SK-N-SH (cell line): Measurements from ENCODE around the gene OSGEP. TPM values are rescaled to one million over a fixed set of nuclear protein-coding genes. Genes with fewer than 3 reads are reported as not detected.

Experiments used
- CTCF ChIA-PET: fragments of 300-600, 350-600 bp; formaldehyde crosslinking; extraction: SDS; loops from one replicate; lab custom pipeline; 2021; lab: Yijun Ruan, JAX
- POLR2A ChIA-PET: fragments of 350-600 bp; sonication (Branson Sonifier 250); formaldehyde crosslinking; extraction: SDS; loops from one replicate; lab custom pipeline; 2020; ENCODE audit warnings: antibody characterized with exemption, inconsistent platforms; lab: Yijun Ruan, JAX
- DNase-seq: peaks from one replicate; pipeline ENCODE4 v3.0.0; 2012
- H2AFZ ChIP-seq: fragments of 200-600 bp; sonication (generic); 2 replicates; pipeline ENCODE4 v1.8.1; 2016; ENCODE audit warnings: antibody characterized with exemption, mild to moderate bottlenecking, low read depth
- H3F3A ChIP-seq: fragments of 200-600 bp; sonication (generic); replicated peaks from 2 replicates; pipeline ENCODE3; 2016; ENCODE audit warnings: antibody characterized with exemption, mild to moderate bottlenecking; ENCODE audit not compliant: insufficient read depth
- H3K27ac ChIP-seq, 2 experiments: fragments of 200-500 bp in 1 of 2; fragments of 200-600 bp in 1 of 2; sonication (Bioruptor generic) in 1 of 2; sonication (generic), shearing (Covaris generic) in 1 of 2; 2 replicates each; pipeline versions ENCODE4 v1.5.1 to v1.6.1; 2014 to 2016; ENCODE audit warnings: low read depth in 2 of 2, inconsistent platforms in 1 of 2, low read length in 1 of 2, mild to moderate bottlenecking in 1 of 2, mixed read lengths in 1 of 2
- H3K27me3 ChIP-seq: fragments of 200-600 bp; sonication (generic), shearing (Covaris generic); 2 replicates; pipeline ENCODE4 v1.6.1; 2016; ENCODE audit warnings: mixed run types; ENCODE audit not compliant: insufficient read depth
- H3K36me3 ChIP-seq, 2 experiments: fragments of 200-500 bp in 1 of 2; fragments of 200-600 bp in 1 of 2; sonication (Bioruptor generic) in 1 of 2; sonication (generic) in 1 of 2; replicated peaks in 1 of 2; 2 replicates each; pipeline versions ENCODE3 to v1.5.1; 2014 to 2016; ENCODE audit warnings: low read length in 1 of 2, mild to moderate bottlenecking in 1 of 2; ENCODE audit not compliant: insufficient read depth in 2 of 2, control insufficient read depth in 1 of 2
- H3K4me1 ChIP-seq, 2 experiments: fragments of 200-500 bp in 1 of 2; fragments of 200-600 bp in 1 of 2; sonication (Bioruptor generic) in 1 of 2; sonication (generic), shearing (Covaris generic) in 1 of 2; 2 replicates each; pipeline versions ENCODE4 v1.5.1 to v1.6.1; 2014 to 2016; ENCODE audit warnings: low read depth in 1 of 2, low read length in 1 of 2, mixed run types in 1 of 2; ENCODE audit not compliant: insufficient read depth in 2 of 2, control insufficient read depth in 1 of 2
- H3K4me2 ChIP-seq: fragments of 200-600 bp; sonication (generic), shearing (Covaris generic); 2 replicates; pipeline ENCODE4 v1.6.1; 2017; ENCODE audit warnings: mixed run types
- H3K4me3 ChIP-seq, 2 experiments: fragments of 200-500 bp in 1 of 2; fragments of 200-600 bp in 1 of 2; sonication (Bioruptor generic) in 1 of 2; sonication (generic), shearing (Covaris generic) in 1 of 2; 2 replicates each; pipeline versions ENCODE4 v1.5.1 to v1.8.1; 2014 to 2016; ENCODE audit warnings: low read depth in 2 of 2, inconsistent platforms in 1 of 2, low read length in 1 of 2, mild to moderate bottlenecking in 1 of 2, mixed read lengths in 1 of 2, moderate library complexity in 1 of 2
- H3K79me2 ChIP-seq: fragments of 200-600 bp; sonication (generic); 2 replicates; pipeline ENCODE4 v1.8.1; 2017; ENCODE audit warnings: mild to moderate bottlenecking; ENCODE audit not compliant: insufficient read depth
- H3K9ac ChIP-seq: fragments of 200-600 bp; sonication (generic); 2 replicates; pipeline ENCODE4 v1.6.1; 2017; ENCODE audit warnings: mixed run types
- H3K9me2 ChIP-seq: fragments of 200-600 bp; sonication (generic); 2 replicates; pipeline ENCODE4 v1.6.1; 2017; ENCODE audit warnings: mixed run types
- H3K9me3 ChIP-seq: fragments of 200-600 bp; sonication (generic); 2 replicates; pipeline ENCODE4 v1.6.1; 2017; ENCODE audit warnings: mixed run types, mild to moderate bottlenecking, moderate library complexity
- H4K20me1 ChIP-seq: fragments of 200-600 bp; sonication (generic); 2 replicates; pipeline ENCODE4 v1.6.1; 2017; ENCODE audit warnings: mild to moderate bottlenecking, mixed run types; ENCODE audit not compliant: insufficient read depth
- CHD2 ChIP-seq: fragments of 150-350 bp; IDR thresholded peaks from 2 replicates; pipeline ENCODE4 v1.6.1; 2018; ENCODE audit warnings: low read length; ENCODE audit not compliant: partially characterized antibody
- ELF1 ChIP-seq: IDR thresholded peaks from 2 replicates; pipeline ENCODE4 v1.4.0; 2012
- EP300 ChIP-seq, 2 experiments: IDR thresholded peaks; 2 replicates each; pipeline versions ENCODE4 v1.4.0 to v1.6.1; 2012; ENCODE audit warnings: borderline replicate concordance in 1 of 2, low read depth in 1 of 2, low read length in 1 of 2
- FOXJ3 ChIP-seq: sonication (generic); formaldehyde crosslinking; IDR thresholded peaks from 2 replicates; pipeline ENCODE4 v1.5.1; 2020; ENCODE audit warnings: mild to moderate bottlenecking, missing genetic modification reagents
- FOXM1 ChIP-seq: IDR thresholded peaks from 2 replicates; pipeline ENCODE4 v1.4.0; 2012; ENCODE audit warnings: low read depth, mild to moderate bottlenecking
- GABPA ChIP-seq: IDR thresholded peaks from 2 replicates; pipeline ENCODE4 v1.4.0; 2012; ENCODE audit warnings: low read depth, mild to moderate bottlenecking
- GATA2 ChIP-seq: sonication (generic); formaldehyde crosslinking; IDR thresholded peaks from 2 replicates; pipeline ENCODE4 v1.5.0; 2020; ENCODE audit warnings: mild to moderate bottlenecking, missing genetic modification reagents
- MEF2A ChIP-seq: IDR thresholded peaks from 2 replicates; pipeline ENCODE4 v1.4.0; 2012; ENCODE audit warnings: low read depth, borderline replicate concordance
- MXI1 ChIP-seq: IDR thresholded peaks from 2 replicates; pipeline ENCODE4 v1.6.1; 2012; ENCODE audit warnings: mild to moderate bottlenecking, low read depth, low read length, improper control_type of control experiment
- NRF1 ChIP-seq: IDR thresholded peaks from 2 replicates; pipeline ENCODE4 v1.6.1; 2012; ENCODE audit warnings: low read depth, mild to moderate bottlenecking, low read length
- RCOR1 ChIP-seq: fragments of 150-350 bp; IDR thresholded peaks from 2 replicates; pipeline ENCODE4 v1.6.1; 2017; ENCODE audit warnings: antibody characterized with exemption, low read length
- RXRA ChIP-seq: IDR thresholded peaks from 2 replicates; pipeline ENCODE4 v1.4.0; 2012; ENCODE audit warnings: low read depth, mild to moderate bottlenecking, borderline replicate concordance
- SMC3 ChIP-seq: IDR thresholded peaks from 2 replicates; pipeline ENCODE4 v1.6.1; 2012; ENCODE audit warnings: low read depth, low read length, improper control_type of control experiment
- TEAD4 ChIP-seq: IDR thresholded peaks from 2 replicates; pipeline ENCODE4 v1.4.0; 2012; ENCODE audit warnings: mild to moderate bottlenecking, borderline replicate concordance; ENCODE audit not compliant: insufficient read depth
- USF2 ChIP-seq: fragments of 150-350 bp; IDR thresholded peaks from 2 replicates; pipeline ENCODE4 v1.6.1; 2017; ENCODE audit warnings: antibody characterized with exemption, low read length, low read depth, borderline replicate concordance
- YY1 ChIP-seq: IDR thresholded peaks from 2 replicates; pipeline ENCODE4 v1.4.0; 2012; ENCODE audit warnings: low read depth, mild to moderate bottlenecking
- WGBS: methylation state at CpG from one replicate; pipeline ENCODE4 v1.1.6; 2017; ENCODE audit warnings: low lambda C conversion rate; 5-methylcytosine and 5-hydroxymethylcytosine counted together
- polyA plus RNA-seq, 3 experiments: library from polyadenylated mRNA; depleted of rRNA; stranded (reverse); fragments of >200 nt; gene quantifications; 2 replicates each; pipeline ENCODE4 v1.2.3, GENCODE V29; 2012

Gene OSGEP
- polyA plus RNA-seq, 1 of the 3 experiments (the other 2 are of a cell fraction), result 32.9 TPM

DNA sequence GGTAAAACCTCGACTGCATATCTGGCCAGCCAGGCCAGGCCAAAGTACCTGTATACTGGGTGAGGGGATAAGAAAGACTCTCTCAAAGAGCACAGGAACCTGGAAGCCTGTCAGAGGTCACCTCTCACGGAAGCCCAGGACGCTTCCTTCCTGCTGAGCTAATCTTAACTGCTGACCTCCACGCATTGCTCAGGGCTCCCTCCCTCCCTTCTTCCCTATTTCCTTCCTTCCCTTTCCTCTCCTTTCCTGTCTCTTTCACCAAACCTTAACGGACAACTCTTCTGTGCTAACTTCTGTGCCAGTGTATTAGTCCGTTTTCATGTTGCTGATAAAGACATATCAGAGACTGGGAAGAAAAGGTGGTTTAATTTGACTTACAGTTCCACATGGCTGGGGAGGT, 36.0 kb upstream of the OSGEP start:
- DNase-seq, result no peak
- no peak overlapping the region for H3K27ac ChIP-seq

DNA sequence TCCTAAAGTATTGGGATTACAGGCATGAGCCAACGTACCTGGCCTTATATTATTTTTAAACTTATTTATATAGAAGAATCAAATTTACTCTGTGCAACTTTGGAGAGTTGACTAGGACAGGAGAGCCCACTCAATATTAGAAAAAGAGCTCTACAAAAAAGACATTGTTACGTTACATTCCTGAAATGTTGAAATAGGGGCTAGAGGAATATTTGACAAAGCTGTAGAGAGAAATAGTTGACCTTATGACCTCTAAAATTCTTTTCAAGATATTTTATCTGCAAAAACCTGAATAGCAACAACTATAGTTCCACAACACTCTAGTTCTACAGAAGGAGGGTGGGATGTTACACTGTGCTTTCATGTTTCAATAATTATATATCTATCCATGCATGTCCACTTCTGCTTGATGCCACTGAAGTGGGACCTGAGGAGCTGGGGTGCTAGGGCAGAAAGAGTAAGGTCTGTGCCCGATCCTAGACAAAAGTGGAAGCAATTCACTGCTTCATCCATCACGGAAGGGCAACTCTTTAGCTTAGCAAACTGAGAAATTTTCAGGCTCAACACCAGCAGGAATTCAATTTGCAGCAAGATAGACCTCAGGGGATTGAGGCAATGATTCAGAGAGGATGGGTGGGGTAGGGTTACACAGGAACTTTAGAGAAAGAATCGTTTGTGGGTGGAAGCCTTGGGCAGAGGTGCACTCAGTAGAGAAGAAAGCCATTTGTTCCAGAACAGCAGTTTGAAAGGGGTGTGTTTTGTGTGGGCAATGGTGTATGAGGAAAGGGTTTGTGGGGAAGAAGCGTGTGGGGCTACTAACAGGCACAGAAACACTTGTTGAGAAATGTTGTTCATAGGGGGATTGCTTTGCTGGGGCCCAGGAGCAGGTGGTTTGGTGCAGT, 34.7 kb upstream of the OSGEP start:
- TF ChIP-seq GATA2, result no peak
- TF ChIP-seq GABPA, result no peak
- TF ChIP-seq ELF1, result no peak
- no peak for TF ChIP-seq MXI1
- no peak for TF ChIP-seq EP300 (IDR thresholded peaks at IDR 0.05; ENCODE audit: borderline replicate concordance in 1 of 2, low read depth in 1 of 2, low read length in 1 of 2)
- TF ChIP-seq RXRA, result no peak
- POLR2A ChIA-PET, result no interaction called here

More for the DNA sequence above, 36.0 kb upstream of the OSGEP start:
- TF ChIP-seq MEF2A (no peak), FOXM1 (no peak), TEAD4 (no peak)
- peaks cover 45% of the 10 kb centered on the region for H3K27me3 ChIP-seq
- H4K20me1 ChIP-seq, result no peaks in the 10 kb centered on the region
- WGBS, result 17% methylated on average over 6 of the region's 6 CpGs
- H3K4me2 ChIP-seq, result no peak overlapping the region
- no peak overlapping the region for H3K9ac ChIP-seq
- ChIA-PET POLR2A (no interaction called here), CTCF (no interaction called here)
- no peak overlapping the region for H2AFZ ChIP-seq
- H3K4me3 ChIP-seq, result no peak overlapping the region
- no peaks in the 10 kb centered on the region for H3K9me3 ChIP-seq
- H3K79me2 ChIP-seq, result no peaks in the 10 kb centered on the region
- no peaks in the 10 kb centered on the region for H3K4me1 ChIP-seq
- H3F3A ChIP-seq, result no peaks in the 10 kb centered on the region
- H3K9me2 ChIP-seq, result no peaks in the 10 kb centered on the region
- H3K36me3 ChIP-seq, result no peaks in the 10 kb centered on the region

DNA sequence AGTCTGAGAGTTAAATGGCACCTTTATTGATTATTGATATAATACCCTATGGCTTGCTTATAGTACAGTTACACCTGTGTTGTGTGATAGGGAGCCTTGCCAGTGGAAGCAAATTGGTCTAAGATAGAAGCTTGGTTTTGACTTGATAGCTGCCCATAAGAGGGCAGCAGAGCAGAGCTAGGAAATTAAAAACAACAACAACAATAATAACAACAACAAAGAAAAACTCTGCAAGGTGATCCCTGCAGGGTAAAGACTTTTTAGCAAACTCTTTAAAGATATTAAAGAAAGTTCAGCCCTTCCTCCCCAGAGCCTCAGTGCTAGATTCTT, 32.7 kb upstream of the OSGEP start:
- ChIA-PET CTCF (interaction anchor here (0.9 to 2.0 kb wide), 4 partner anchors 9 to 18 kb away, joined by 3 to 5 read pairs (median 4); partner anchors contain the start of gene PNP), POLR2A (no interaction called here)
- H3K9me2 ChIP-seq, result no peaks in the 10 kb centered on the region
- H3K4me3 ChIP-seq, result no peak overlapping the region
- TF ChIP-seq RCOR1 (no peak), CHD2 (no peak), MXI1 (no peak), ELF1 (no peak), RXRA (no peak), SMC3 (no peak), FOXJ3 (no peak), USF2 (no peak), YY1 (no peak), NRF1 (no peak)
- no peak overlapping the region for H2AFZ ChIP-seq
- no peaks in the 10 kb centered on the region for H3K9me3 ChIP-seq
- no peak for DNase-seq
- no peak overlapping the region for H3K9ac ChIP-seq
- H3K79me2 ChIP-seq, result no peaks in the 10 kb centered on the region
- no peaks in the 10 kb centered on the region for H3K36me3 ChIP-seq
- peaks cover 22% of the 10 kb centered on the region; the same call in 1 of the 2 replicates for H3K27me3 ChIP-seq
- H3K4me2 ChIP-seq, result no peak overlapping the region
- no peak overlapping the region for H3K27ac ChIP-seq
- no peaks in the 10 kb centered on the region for H3F3A ChIP-seq
- H3K4me1 ChIP-seq, result no peaks in the 10 kb centered on the region
- no peaks in the 10 kb centered on the region for H4K20me1 ChIP-seq

More for the DNA sequence above, 34.7 kb upstream of the OSGEP start:
- DNase-seq, result no peak
- Histone ChIP-seq H3K4me3 (no peak overlapping the region), H3K9me3 (no peaks in the 10 kb centered on the region), H4K20me1 (no peaks in the 10 kb centered on the region), H3K27me3 (peaks cover 38% of the 10 kb centered on the region), H3K4me1 (no peaks in the 10 kb centered on the region), H3K36me3 (no peaks in the 10 kb centered on the region), H3K79me2 (no peaks in the 10 kb centered on the region), H3K9ac (no peak overlapping the region), H3F3A (no peaks in the 10 kb centered on the region), H3K27ac (no peak overlapping the region), H3K4me2 (no peak overlapping the region), H3K9me2 (no peaks in the 10 kb centered on the region), H2AFZ (no peak overlapping the region)
- 16% methylated on average over 6 of the region's 6 CpGs for WGBS
- CTCF ChIA-PET, result interaction anchor here (1.5 kb wide), 1 partner anchor 74 kb away, joined by 4 read pairs; no protein-coding TSS in a partner anchor
